Activated effector memory CD4-positive, alpha-beta T cell treated with Interleukin-2 at 50 U/mL for 16 hours (primary cell): ENCODE data around the gene GALNT10.
"Not testable (repeated sequence)": the region's sequence is repeated elsewhere in the genome, so short reads cannot be mapped to it uniquely, and the experiment has no call there.

ENCODE experiments used
- DNase-seq: peaks from one replicate; pipeline ENCODE4 v3.0.0-alpha.2; 2020

The GALNT10 gene

DNA sequence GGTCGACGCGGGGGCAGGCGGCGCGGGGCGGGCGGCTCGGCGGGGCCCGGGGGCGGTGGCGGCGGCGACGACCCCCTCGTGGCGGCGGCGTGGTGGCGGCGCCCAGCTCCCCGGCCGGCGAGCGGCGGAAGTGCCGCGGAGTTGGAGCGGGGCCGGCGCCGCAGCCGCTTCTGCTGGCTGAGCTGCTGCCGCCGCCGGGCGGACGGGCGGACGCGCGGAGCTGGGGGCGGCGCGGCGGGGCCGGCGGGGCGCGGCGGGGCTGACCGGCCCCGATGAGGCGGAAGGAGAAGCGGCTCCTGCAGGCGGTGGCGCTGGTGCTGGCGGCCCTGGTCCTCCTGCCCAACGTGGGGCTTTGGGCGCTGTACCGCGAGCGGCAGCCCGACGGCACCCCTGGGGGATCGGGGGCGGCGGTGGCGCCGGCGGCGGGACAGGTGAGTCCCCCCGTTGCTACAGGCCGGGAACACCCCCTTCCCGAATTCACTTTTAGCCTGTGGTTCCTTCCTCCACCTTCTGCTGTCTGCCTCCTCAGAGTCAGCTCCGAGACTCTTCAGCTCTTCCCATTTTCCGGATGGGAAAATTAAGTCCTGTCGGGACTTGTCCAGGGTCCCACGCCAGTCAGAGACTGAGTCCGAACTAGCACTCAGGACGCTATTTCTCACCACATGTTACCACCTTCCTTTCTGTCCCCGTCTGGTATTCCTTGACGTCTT lies at the start of gene GALNT10:
GALNT10 (plus strand) TSS at position 139 of the 710 bp plus-strand sequence; CDS start at position 273, 134 bp downstream.
- DNase-seq, result no peak

GRCh38 chr5:154141745-154142221 lies 48.8 kb upstream of the GALNT10 start:
- no peak for DNase-seq

GRCh38 chr5:154143211-154143641 lies 47.3 kb upstream of the GALNT10 start:
- no peak for DNase-seq

DNA sequence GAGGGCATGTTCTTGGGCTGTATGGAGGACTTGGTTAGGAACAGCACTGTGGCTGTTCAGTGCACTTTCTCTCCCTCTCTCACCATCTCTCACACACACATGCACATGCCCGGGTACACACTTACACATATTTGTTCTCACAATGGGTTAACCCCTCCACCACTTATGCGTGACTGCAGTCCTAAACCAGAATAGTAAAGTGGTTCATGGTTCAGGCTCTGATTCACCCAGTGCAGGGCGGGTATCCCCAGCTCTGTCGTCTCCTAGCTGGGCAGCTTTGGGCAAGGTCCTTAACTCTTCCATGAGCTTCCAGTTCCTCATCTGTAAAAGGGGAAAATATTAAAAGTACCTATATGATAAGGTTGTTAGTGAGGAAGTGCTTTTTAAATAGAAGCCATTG lies 45.3 kb upstream of the GALNT10 start:
- DNase-seq, result no peak

- DNase-seq, result no peak
Measured at GRCh38 chr5:154146409-154146808, 44.1 kb upstream of the GALNT10 start.

GRCh38 chr5:154147666-154148065 lies 42.9 kb upstream of the GALNT10 start:
- no peak for DNase-seq

GRCh38 chr5:154150471-154150870 lies 40.1 kb upstream of the GALNT10 start:
- not testable (repeated sequence) for DNase-seq

DNA sequence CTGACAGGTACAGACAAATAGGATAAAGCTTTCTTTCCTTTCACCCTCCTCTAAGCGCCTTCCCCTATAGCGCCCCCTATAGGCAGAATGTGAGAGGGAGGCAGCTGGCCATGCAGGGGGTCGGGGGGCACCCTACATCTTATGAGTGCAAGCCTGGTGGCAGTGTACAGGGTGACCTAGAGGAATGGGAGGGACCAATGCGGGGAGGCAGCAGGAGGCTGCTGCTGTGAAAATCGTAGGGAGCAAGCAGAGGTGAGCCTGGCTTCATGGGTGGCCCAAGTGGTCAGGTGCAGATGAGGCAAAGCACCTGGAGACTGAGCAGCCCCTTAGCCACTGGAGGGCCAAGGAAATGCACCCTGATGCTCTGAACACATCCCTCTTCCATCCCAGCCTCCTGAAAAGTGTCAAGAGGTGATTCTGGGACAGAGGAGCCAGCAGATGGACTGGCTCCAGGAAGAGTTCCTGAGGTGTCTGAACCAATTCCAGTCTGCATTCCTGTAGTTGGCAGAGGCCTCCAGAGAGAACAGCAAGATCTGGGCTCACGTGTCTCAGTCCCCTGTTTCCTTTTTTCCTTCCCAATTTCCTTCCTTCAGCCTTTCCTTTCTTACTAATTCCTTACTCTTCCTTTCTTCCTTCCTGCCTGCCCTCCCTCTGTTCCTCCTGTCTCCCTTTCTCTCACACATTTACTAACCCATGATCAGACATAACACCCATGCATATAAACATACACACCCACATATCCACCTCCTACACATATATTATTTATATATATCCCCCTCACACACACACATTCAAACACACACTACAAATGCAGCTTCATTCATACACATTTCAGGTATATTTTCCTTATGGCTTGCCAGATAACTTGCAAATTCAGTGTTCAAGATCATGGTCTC lies 32.8 kb upstream of the GALNT10 start:
- DNase-seq, result no peak

- no peak for DNase-seq
Measured at GRCh38 chr5:154158379-154158737, 32.2 kb upstream of the GALNT10 start.

DNA sequence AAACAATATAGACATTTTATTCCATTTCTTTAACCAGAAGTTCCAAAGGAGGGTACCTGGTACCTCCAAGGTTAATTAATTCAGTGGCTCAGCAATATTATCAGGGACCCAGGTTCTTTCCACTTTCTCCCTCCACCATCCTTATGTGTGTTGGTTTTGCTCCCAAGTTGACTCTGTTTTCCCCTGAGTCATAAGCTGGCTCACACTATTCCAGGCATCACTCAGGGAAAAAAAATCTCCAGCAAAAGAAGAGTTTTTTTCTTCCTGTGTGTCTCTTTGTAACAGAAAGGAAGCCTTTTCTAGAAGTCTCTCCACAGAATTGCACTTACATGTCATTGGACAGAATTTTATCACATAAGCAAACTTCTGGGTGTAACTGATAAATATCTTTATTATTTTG lies 31.2 kb upstream of the GALNT10 start:
- no peak for DNase-seq

DNA sequence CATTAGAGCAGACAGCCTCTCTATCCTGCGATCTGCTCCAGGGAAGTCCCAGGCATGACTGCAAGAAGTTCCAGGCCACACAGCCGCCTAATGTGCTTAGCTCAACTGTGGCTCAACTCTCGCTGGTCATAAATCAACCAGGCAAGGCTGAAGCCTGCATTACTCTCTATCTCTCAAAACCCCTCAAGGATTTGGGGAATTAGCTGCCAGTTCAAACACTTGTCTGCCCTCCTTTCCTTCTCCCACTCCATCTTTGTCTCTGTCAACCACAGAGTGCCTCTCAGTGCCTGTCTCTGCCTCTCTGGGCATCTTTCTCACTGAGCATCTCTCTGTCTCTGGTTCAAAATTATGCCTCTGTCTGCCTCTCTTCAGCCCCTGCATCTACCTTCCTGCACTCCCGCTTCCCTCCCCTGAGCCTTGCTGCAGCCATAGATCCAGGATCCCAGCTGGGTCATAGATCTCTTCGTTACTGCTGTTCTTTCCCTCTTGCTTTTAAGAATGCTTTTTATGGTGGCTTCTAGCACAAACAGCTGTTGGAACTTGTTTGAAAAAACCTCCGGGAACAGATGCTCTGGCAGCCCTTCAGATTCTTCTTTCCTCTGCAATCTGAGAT lies 27.9 kb upstream of the GALNT10 start:
- no peak for DNase-seq

- no peak for DNase-seq
Measured at GRCh38 chr5:154163327-154164248, 26.9 kb upstream of the GALNT10 start.

- no peak for DNase-seq
Measured at GRCh38 chr5:154164249-154164581, 26.3 kb upstream of the GALNT10 start.

DNA sequence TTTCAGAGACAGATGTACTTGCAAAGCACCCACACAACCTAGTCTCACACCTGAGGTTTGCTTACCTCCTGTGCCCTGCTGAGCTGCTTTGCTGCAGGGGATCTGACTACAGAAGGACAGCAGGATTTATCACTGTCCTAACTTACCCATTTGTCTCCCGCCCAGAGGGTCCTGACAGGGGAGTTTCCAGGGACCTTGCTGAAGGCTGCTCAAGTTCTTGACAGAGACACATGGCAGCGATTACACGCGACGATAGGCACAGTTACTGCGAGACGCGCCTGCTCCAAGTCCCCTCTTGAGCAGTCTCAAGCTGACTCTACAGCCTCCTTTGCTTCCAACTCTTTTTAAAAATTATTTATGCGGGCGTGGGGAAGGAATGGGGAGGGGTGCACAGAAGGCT lies 24.6 kb upstream of the GALNT10 start:
- no peak for DNase-seq

GRCh38 chr5:154166901-154167791 lies 23.4 kb upstream of the GALNT10 start:
- no peak for DNase-seq

DNA sequence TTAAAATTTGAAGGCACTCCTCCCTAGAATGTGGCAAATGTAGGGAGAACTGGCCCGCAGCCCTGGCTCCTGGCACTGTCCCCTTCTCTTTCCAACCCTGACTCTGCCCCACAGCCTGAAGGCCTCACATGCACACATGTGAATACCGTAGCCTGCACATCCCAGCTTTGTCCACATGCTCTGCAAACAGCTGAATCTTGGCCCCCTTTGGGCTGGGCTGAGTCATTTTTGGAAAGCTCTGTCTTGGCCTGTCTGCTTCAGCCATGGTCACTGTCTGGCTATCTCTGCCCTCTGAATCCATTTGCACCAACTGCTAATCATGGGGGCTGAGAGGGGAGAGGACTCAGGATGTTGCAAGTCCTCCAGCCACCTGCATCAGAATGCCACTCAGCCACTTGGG lies 22.1 kb upstream of the GALNT10 start:
- DNase-seq, result no peak

DNA sequence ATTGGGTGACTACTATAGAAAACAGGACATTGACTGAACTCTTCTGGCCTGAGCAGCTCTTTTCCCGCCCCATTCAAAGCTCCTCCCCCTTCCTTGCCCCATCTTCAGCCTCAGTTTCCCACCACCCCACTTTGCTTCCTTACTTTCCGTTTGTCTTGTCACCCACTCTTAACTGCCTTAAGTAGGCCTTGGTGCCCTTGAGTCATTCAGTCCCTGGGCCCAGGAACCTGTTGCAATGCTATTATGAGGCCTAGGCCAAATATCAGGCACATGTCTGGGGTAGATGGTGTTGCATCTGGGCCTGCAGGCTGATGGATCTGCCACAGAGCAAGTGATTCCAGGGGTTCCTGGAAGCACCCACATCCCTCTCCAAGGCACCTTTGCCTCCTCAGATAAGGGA lies 17.7 kb upstream of the GALNT10 start:
- no peak for DNase-seq

- no peak for DNase-seq
Measured at GRCh38 chr5:154174091-154174490, 16.4 kb upstream of the GALNT10 start.

DNA sequence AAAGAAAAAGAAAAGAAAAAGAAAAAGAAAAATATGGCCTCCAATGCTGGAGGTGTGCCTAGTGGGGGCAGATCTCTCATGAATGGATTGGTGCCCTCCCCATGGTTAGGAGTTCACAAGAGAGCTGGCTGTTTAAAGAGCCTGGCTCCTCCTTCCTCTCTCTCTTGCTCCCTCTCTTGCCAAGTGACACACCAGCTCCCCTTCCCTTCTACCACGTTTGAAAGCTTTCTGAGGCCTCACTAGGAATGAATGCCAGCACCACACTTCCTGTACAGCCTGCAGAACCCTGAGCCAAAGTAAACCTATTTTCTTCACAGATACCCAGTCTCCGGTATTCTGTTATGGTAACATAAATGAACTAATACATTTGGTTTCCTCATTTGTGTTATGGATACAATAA lies 14.4 kb upstream of the GALNT10 start:
- no peak for DNase-seq

DNA sequence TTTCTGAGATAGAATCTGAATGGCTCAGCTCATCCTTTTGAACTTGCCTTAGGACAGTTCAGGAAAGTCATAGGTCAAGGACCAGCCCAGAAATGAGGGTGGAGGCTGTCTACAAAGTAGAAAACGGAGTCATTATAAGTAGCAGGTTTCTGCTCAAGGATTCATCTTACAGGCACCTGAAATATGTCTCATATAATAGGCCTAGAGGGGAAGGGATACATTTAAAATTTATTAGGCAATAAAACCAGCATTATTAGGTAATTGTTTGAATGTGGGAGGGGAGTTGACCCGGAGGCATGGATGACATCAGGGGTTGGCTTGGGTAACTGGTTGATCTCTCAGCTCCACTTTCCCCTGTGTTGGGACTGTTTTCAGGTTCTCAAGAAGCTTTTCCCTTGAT lies 11.9 kb upstream of the GALNT10 start:
- DNase-seq, result no peak
